Activated CD4-positive, CD25-positive, alpha-beta regulatory T cell treated with anti-CD3 and anti-CD28 coated beads, Interleukin-2, amount 50 U/mL, for 16 hours (primary cell): ENCODE data around the gene DDX4.
"Not testable (repeated sequence)": the region's sequence is repeated elsewhere in the genome, so short reads cannot be mapped to it uniquely, and the experiment has no call there.

ENCODE experiments used
- DNase-seq: peaks from one replicate; pipeline ENCODE4 v3.0.0-alpha.2; 2020; ENCODE audit warnings: low read depth, low spot score

DDX4 gene

GRCh38 chr5:55737793-55738192 lies at the start of gene DDX4:
TSS of gene DDX4 (plus strand) at chr5:55738061. CDS start at chr5:55738964, 903 bp downstream.
- DNase-seq: no peak

GRCh38 chr5:55691265-55692105 lies 46.4 kb upstream of the DDX4 start:
- no peak for DNase-seq

GRCh38 chr5:55692106-55692417 lies 45.8 kb upstream of the DDX4 start:
- DNase-seq: no peak

- DNase-seq: no peak
Measured at GRCh38 chr5:55692509-55692908, 45.4 kb upstream of the DDX4 start.

GRCh38 chr5:55694152-55694830 lies 43.6 kb upstream of the DDX4 start:
- no peak for DNase-seq

- not testable (repeated sequence) for DNase-seq
Measured at GRCh38 chr5:55696704-55697103, 41.2 kb upstream of the DDX4 start.

GRCh38 chr5:55699041-55699688 lies 38.7 kb upstream of the DDX4 start:
- no peak for DNase-seq

- DNase-seq: no peak
Measured at GRCh38 chr5:55700745-55701144, 37.1 kb upstream of the DDX4 start.

GRCh38 chr5:55701462-55702103 lies 36.3 kb upstream of the DDX4 start:
- DNase-seq: no peak

GRCh38 chr5:55702598-55703345 lies 35.1 kb upstream of the DDX4 start:
- DNase-seq: no peak

- no peak for DNase-seq
Measured at GRCh38 chr5:55706230-55706629, 31.6 kb upstream of the DDX4 start.

GRCh38 chr5:55708732-55709131 lies 29.1 kb upstream of the DDX4 start:
- DNase-seq: no peak

GRCh38 chr5:55711507-55712022 lies 26.3 kb upstream of the DDX4 start:
- DNase-seq: no peak

- DNase-seq: peak; percentile 84
Measured at GRCh38 chr5:55712023-55712859, 25.6 kb upstream of the DDX4 start, which contains the start of gene SLC38A9. TSS of gene SLC38A9 (minus strand) at chr5:55712324. CDS start at chr5:55697958, 14,366 bp downstream.

GRCh38 chr5:55713871-55714270 lies 24.0 kb upstream of the DDX4 start:
- DNase-seq: no peak

- no peak for DNase-seq
Measured at GRCh38 chr5:55714339-55714738, 23.5 kb upstream of the DDX4 start.

GRCh38 chr5:55714749-55715148 lies 23.1 kb upstream of the DDX4 start:
- DNase-seq: no peak

GRCh38 chr5:55715519-55716078 lies 22.3 kb upstream of the DDX4 start:
- DNase-seq: no peak

GRCh38 chr5:55719026-55719425 lies 18.8 kb upstream of the DDX4 start:
- not testable (repeated sequence) for DNase-seq

- no peak for DNase-seq
Measured at GRCh38 chr5:55720188-55720703, 17.6 kb upstream of the DDX4 start.
